ENCODE data around the gene UBR1.

Gene UBR1

GRCh38 chr15:43127752-43128151, 21.9 kb upstream of the UBR1 start:
- DNase-seq (ENCODE audit: low read depth) = peak; percentile 97
- TF ChIP-seq CTCF (IDR thresholded peaks at IDR 0.05; ENCODE audit: control insufficient read depth, extremely low read depth, insufficient read depth) = no peak
- H3K4me3 ChIP-seq (ENCODE audit: low read depth, low read length) = peak overlapping the region; percentile 23; the same call in 1 of the 2 replicates

- DNase-seq (ENCODE audit: low read depth) = no peak
- H3K4me3 ChIP-seq (ENCODE audit: low read depth, low read length) = no peak overlapping the region
- no peak for TF ChIP-seq CTCF (IDR thresholded peaks at IDR 0.05; ENCODE audit: control insufficient read depth, extremely low read depth, insufficient read depth)
These were observed 20.5 kb upstream of the UBR1 start for GRCh38 chr15:43126356-43126755.

- no peak for TF ChIP-seq CTCF (IDR thresholded peaks at IDR 0.05; ENCODE audit: control insufficient read depth, extremely low read depth, insufficient read depth)
- no peak for DNase-seq (ENCODE audit: low read depth)
- H3K4me3 ChIP-seq (ENCODE audit: low read depth, low read length) = no peak overlapping the region
These were observed 19.3 kb upstream of the UBR1 start for GRCh38 chr15:43125100-43125661.

- H3K4me3 ChIP-seq (ENCODE audit: low read depth, low read length) = no peak overlapping the region
- DNase-seq (ENCODE audit: low read depth) = no peak
- TF ChIP-seq CTCF (IDR thresholded peaks at IDR 0.05; ENCODE audit: control insufficient read depth, extremely low read depth, insufficient read depth) = no peak
These were observed 16.0 kb upstream of the UBR1 start for GRCh38 chr15:43121863-43122262.

- no peak overlapping the region for H3K4me3 ChIP-seq (ENCODE audit: low read depth, low read length)
- DNase-seq (ENCODE audit: low read depth) = no peak
- TF ChIP-seq CTCF (IDR thresholded peaks at IDR 0.05; ENCODE audit: control insufficient read depth, extremely low read depth, insufficient read depth) = no peak
These were observed 13.0 kb upstream of the UBR1 start for GRCh38 chr15:43118829-43119228.

GRCh38 chr15:43118286-43118685, 12.4 kb upstream of the UBR1 start:
- DNase-seq (ENCODE audit: low read depth) = no peak
- no peak for TF ChIP-seq CTCF (IDR thresholded peaks at IDR 0.05; ENCODE audit: control insufficient read depth, extremely low read depth, insufficient read depth)
- no peak overlapping the region for H3K4me3 ChIP-seq (ENCODE audit: low read depth, low read length)

GRCh38 chr15:43111354-43111753, 5.5 kb upstream of the UBR1 start:
- no peak for DNase-seq (ENCODE audit: low read depth)
- H3K4me3 ChIP-seq (ENCODE audit: low read depth, low read length) = no peak overlapping the region
- TF ChIP-seq CTCF (IDR thresholded peaks at IDR 0.05; ENCODE audit: control insufficient read depth, extremely low read depth, insufficient read depth) = no peak

Measured in LNCaP clone FGC (cell line).